Stimulated activated CD8-positive, alpha-beta memory T cell treated with anti-CD3 and anti-CD28 coated beads, Interleukin-4, amount 100 ng/mL, for 24 hours (primary cell): Measurements from ENCODE around the gene DDX27.

Experiments
- DNase-seq: peaks from one replicate; pipeline ENCODE4 v3.0.0-alpha.2; 2020; ENCODE audit warnings: low read depth

The DDX27 gene

DNA sequence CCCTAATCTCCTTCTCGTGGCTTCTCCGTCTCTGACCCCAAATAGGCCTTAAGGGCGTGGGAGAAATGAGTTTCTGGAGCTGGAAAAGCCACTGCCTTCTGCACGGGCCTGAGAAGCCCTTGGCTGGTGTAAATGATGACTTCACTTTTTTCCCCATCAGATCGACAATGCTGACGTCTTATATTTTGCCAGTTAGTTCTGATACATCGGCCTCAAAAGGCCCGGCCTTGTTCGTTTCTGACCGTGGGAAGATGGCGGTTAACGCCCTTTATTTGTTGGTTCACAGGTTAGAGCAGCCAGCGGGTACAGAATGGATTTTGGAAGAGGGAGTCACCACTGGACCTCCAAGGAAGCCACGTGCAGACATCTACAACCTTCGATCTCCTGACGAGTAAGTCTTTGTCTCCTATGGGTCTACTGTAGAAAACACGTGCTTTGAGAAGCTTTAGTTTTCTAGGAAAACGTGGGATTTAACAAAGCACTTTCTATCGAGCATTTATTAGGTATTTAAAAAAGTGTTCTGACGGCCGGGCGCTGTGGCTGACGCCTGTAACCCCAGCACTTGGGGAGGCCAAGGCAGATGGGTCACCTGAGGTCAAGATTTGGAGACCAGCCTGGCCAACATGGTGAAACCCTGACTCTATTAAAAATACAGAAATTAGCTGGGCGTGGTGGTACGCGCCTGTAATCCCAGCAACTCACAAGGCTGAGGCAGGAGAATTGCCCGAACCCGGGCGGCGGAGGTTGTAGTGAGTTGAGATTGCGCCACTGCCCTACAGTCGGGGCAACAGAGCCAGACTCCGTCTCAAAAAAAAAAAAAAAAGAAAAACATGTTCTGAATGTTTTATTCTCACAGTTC lies 59.8 kb downstream of the DDX27 start:
- peak; percentile 24 for DNase-seq

GRCh38 chr20:49279677-49280462 lies 60.7 kb downstream of the DDX27 start:
- DNase-seq = no peak

DNA sequence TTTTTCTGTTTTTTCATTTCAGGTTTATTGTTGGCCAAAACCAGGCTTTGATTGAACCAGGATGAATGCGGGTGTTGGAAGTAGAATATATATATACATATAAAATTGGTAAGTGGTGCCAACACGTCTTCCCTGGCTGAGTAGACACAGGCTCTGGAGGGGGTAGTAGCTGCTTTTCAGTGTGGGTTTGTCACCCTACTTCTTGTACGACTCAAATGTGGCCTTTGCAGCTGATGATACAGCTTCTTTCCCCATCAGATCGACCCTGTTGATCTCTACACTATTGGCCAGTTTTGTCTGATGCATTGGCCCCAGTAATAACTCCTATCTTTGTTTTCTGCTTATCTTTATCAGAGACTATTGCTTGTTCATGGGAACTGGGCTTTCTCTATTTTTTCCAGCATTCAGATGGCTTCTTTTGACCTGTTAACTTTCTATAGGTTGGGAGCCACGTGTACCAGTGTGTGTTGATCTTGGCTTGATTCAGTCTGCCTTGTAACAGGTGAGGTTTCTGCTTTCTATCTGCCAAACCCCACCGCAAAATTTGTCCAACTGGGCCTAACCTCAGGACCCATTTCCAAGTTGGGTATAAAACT lies 61.3 kb downstream of the DDX27 start:
- DNase-seq = no peak

- no peak for DNase-seq
These were observed 62.1 kb downstream of the DDX27 start for GRCh38 chr20:49281059-49281912.

DNA sequence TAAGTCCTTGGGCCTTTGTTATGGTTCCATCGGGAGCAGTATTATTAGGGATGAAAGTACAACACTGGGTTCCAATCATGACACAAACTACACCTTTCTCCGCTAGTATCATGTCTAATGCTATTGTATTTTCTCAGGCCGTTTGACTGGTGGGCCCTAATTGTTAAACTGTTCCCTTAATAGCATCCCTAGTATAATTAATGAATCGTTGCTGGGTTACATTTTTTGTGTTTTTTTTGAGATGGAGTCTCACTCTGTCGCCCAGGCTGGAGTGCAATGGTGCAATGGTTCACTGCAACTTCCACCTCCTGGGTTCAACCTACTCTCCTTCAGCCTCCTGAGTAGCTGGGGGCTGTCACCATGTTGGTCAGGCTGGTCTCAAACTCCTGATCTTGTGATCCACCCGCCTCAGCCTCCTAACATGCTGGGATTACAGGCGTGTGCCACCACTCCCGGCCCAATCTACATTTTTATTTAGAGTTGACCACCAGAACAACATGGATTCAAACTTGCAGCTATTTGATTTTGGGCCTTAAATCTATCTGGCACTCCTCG lies 62.8 kb downstream of the DDX27 start:
- DNase-seq = no peak

DNA sequence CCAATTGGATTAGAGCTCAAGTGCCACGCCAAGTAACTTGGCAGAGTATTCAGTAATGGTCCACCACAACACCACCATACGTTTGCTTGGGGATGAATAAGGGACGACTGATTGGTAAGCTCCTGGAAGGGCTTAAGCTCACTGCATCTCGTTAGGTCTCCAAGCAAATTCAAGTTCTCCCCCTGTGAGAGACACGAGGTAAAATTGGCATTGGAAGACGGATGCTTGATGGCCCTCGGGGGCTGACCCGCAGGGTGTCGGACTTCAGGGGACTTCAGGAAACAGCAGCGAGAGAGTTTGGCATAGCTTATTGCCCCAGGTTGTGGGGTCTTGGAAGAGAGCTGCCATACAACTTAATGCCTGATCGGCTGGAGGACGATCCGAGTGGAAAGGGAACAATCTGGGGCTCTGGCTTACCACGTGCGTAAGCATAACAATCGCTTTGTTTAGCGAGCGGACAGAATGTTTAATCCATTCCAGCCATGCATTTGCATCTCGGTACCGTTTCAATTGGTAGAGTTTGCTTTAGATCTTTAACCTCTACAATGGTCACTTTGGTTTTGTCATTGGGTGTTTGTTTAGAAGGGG lies 63.5 kb downstream of the DDX27 start:
- DNase-seq = no peak

DNA sequence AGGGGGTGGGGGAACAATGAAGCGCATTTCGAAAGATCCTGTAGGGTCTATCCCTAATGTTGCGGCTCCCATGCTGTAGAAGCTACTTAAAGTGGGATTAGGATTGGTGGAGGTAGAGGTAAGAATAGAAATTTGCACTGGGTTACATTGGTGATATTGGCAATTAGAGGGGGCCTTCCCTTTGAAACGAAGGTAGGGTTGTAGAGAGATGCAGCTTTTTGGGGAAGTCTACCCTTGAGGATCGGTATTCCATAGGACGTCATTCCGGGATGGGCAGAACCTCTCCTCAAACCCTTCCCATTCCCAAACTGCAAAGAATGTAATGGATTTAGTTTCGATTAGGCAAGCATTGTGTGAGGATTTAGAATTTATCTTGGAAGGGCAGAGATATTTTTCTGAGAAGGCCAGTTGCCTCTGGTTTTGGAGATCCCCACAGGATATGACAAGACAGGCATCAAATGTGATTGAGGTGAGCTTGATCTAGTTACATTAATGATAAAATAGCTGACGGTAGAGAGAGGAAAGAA lies 64.0 kb downstream of the DDX27 start:
- no peak for DNase-seq

DNA sequence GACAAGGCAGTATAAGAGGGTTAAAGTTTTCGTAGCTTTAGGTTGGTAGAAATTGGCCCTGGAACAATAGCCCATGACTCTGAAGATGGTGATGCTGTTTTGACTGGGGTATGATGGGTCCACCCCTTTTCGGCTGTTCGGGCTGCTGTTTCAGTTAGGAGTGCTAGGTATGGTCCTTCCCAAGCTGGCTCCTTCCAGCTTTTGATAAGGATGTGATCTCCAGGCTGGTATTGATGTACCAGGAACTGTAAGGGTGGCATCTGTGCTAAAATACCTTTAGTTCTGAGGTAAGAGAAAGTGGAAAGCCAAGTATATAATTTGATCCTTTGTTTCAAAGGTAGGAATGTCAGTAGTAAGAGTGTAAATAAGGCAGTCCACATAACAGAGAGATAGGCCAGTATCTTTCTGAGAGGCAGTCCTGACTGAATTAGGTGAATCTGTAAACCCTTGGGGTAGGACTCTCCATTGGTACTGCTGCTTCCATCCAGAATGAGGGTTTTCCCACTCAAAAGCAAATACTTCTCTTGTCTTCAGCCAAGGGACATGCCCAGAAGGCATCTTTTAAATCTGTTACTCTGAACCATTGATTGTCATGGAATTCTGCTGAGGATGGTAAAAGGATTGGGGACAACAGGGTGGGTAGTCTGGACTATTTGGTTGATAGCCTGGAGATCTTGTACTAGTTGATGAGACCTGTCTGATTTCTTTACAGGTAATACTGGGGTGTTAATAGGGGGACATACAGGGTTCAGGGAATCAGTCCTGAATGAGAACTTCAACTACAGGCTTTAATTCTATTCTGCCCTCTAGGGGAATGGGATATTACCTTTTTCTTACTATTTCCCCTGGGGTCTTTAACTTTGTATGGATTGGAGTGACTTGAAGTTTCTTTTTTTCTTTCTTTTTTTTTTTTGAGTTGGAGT lies 64.7 kb downstream of the DDX27 start:
- no peak for DNase-seq

- no peak for DNase-seq
These were observed 65.6 kb downstream of the DDX27 start for GRCh38 chr20:49284818-49285217.

DNA sequence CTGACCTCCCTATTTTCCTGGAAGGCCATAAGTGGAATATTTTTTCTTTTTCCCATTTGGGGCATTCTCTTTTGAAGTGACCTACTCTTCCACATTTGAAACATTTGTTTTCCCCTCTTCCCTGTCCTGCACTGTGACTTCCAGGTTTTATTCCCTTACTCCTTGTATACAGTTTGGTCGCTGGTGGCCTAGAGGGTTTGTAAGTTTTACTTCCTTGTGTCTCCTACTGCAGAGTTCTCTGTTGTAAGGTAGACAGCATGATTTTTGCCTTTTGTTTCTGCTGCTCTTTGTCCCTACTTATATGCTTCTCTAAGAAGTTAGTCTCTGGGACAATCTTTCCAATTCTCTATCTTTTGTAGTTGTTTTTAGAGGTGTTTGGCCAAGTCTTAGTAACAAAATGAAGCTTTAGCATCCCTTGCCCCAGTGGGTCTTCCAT lies 66.0 kb downstream of the DDX27 start:
- DNase-seq = no peak

DNA sequence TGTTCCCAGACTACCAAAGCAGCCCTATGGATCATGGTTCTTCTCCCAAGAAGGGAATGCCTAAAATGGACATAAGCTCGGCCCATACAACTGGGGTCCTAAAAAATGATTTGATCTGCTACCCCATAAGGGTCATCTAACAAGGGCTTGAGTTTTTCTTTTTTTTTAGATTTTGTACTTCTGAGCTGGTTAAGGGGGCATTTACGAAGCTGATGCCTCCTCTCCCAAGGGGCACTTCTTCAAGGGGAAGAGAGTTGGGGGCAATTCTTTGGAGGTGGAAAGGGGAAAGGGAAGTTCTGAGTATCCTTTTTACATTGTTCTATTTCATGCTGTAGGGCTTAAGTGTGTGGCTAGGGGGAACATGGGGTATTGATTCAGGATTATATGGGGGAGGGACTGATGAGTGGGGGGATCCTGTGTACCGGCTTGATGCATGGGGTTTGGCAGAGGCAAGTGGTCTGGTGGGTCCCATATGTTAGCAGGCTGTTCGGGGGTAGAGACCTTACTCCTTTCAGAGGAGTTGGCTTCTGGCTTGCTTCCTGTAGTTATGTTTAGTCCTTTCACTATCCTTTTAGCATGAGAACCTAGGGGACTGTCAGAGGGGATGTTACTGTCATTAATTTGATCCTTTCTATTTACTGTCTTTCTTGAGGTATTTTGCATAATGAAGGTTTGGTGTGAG lies 66.7 kb downstream of the DDX27 start:
- DNase-seq = no peak

GRCh38 chr20:49286689-49287551 lies 67.7 kb downstream of the DDX27 start:
- DNase-seq = no peak

DNA sequence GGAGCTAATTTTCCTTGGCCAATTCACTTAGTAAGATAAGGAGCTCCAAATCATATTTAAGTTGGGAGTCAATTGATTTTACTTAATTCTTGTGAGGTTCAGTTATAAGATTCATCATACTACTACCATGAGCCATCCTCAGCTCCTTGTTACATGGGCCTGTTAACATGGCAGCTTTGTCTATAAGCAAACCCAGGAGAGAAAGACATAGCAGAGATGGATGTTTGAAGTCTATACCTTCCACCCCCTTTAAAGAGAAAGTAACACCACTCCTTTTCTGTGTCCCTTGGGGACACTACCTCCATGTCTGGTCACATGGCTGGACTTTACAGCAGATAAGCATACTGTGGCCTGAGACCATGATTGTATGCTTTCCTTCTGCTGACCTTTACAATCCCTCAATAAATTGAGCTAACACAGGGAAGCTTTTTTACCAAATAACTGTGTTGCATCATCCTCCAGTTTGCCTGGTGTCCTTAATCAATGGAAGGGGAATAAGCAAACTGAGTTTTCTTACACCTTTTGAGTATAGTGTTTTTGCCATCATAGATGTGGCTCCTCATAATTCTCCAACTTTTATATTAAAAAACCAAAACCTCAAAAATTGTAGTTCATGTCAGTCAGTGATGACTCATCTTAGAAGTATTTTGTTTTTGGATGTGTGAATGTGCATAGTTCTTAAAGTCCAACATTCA lies 68.5 kb downstream of the DDX27 start:
- no peak for DNase-seq

GRCh38 chr20:49288250-49288751 lies 69.1 kb downstream of the DDX27 start:
- no peak for DNase-seq

- no peak for DNase-seq
These were observed 69.8 kb downstream of the DDX27 start for GRCh38 chr20:49288784-49289696.

GRCh38 chr20:49290608-49291191 lies 71.5 kb downstream of the DDX27 start:
- no peak for DNase-seq
